ENCODE measurements around the gene DDIAS.
"Not testable (repeated sequence)": the region's sequence is repeated elsewhere in the genome, so short reads cannot be mapped to it uniquely, and the experiment has no call there.

The DDIAS gene

DNA sequence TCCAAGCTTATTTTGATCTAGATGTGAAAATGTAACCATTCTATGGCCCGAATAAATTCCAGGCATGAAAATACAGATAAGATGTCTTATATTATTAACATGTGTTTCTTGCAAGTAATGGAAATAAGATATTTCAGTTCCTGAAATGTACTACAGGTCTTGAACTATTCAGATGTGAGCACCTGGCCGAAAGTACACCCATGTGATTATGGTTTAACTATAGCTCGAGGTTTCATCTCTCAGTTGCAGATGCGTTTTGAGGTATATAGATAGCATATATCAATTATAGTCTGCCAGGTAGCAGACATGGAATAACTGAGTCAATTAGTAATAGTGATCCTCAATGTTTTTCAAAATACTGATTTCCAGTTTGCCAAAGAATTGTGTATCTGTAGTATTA is 68.3 kb downstream of the DDIAS start:
- no peaks in the 10 kb centered on the region for H3K27me3 Mint-ChIP-seq
- H3K4me1 Mint-ChIP-seq: peaks cover 63% of the 10 kb centered on the region
- no peaks in the 10 kb centered on the region for H3K36me3 Mint-ChIP-seq
- H3K9me3 Mint-ChIP-seq: no peaks in the 10 kb centered on the region
- peak overlapping the region; percentile 43 for H3K27ac Mint-ChIP-seq
- H3K4me3 Mint-ChIP-seq: peak overlapping the region; percentile 36

DNA sequence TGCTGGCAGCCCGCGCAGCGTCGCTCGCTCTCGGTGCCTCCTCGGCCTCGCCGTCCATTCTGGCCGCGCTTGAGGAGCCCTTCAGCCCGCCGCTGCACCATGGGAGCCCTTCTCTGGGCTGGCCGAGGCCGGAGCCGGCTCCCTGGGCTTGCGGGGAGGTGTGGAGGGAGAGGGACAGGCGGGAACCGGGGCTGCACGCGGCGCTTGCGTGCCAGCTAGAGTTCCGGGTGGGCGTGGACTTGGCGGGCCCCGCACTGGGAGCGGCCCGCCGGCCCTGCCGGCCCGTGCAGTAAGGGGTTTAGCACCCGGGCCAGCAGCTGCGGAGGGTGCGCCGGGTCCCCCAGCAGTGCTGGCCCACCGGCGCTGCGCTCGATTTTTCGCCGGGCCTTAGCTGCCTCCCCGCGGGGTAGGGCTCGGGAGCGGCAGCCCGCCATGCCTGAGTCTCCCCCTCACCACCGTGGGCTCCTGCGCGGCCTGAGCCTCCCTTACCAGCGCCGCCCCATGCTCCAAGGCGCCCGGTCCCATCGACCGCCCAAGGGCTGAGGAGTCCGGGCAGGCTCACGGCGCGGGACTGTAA is 69.1 kb downstream of the DDIAS start:
- not testable (repeated sequence) for H3K27ac Mint-ChIP-seq, H3K4me3 Mint-ChIP-seq

DNA sequence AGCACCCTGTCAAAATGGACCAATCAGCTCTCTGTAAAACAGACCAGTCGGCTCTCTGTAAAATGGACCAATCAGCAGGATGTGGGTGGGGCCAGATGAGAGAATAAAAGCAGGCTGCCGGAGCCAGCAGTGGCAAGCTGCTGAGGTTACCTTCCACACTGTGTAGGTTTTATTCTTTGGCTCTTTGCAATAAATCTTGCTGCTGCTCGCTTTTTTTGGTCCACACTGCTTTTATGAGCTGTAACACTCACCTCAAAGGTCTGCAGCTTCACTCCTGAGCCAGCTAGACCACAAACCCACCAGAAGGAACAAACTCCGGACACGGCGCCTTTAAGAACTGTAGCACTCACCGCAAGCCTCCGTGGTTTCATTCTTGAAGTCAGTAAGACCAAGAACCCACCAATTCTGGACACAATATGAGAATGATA is 70.0 kb downstream of the DDIAS start:
- H3K4me1 Mint-ChIP-seq: peaks cover 64% of the 10 kb centered on the region
- not testable (repeated sequence) for H3K27me3 Mint-ChIP-seq, H3K9me3 Mint-ChIP-seq, H3K36me3 Mint-ChIP-seq
- H3K27ac Mint-ChIP-seq: peak overlapping the region; percentile 51
- H3K4me3 Mint-ChIP-seq: peak overlapping the region; percentile 84

More for the DNA sequence above, 69.1 kb downstream of the DDIAS start:
- peaks cover 60% of the 10 kb centered on the region for H3K4me1 Mint-ChIP-seq
- not testable (repeated sequence) for H3K9me3 Mint-ChIP-seq, H3K36me3 Mint-ChIP-seq, H3K27me3 Mint-ChIP-seq

DNA sequence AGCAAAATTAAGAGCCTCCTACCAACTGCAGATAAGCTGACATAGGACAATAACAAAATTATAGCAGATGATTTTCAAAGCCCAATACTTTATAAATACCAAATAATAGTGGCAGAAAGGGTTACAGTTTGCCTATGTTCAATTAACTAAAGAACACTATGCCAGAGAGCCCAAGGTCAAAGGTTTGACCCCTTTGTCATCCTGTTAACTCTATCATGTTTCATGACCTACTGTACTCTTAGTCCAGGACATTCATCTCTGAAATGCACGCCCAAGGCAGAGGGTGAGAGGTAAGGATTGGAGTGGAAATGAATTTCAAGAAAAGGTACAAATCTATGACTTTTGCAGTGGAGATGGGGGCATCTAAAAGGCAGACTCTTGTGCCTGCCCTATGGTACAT is 70.6 kb downstream of the DDIAS start:
- Mint-ChIP-seq H3K4me1 (peaks cover 64% of the 10 kb centered on the region), H3K9me3 (no peaks in the 10 kb centered on the region), H3K27me3 (no peaks in the 10 kb centered on the region), H3K36me3 (peaks cover 3% of the 10 kb centered on the region), H3K4me3 (peak overlapping the region; percentile 84), H3K27ac (no peak overlapping the region)

DNA sequence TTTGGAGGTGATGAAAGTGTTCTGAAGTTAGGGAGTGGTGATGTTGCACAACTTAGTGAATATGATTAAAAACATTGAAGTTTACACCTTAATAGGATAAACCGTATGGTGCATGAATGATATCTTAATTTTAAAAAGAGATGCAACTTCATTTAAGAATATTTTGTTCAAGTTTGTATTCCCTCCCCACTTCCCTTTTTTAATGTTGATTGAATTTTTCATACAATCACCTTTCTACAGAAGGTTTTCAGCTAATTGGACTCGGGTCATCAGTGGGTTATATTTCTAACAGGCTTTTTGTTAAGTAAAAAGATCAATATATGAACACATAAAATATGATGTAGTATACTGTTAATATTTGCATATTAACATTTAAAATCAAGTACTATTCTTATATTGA is 72.6 kb downstream of the DDIAS start:
- no peak overlapping the region for H3K27ac Mint-ChIP-seq
- H3K9me3 Mint-ChIP-seq: peaks cover 6% of the 10 kb centered on the region
- H3K27me3 Mint-ChIP-seq: no peaks in the 10 kb centered on the region
- H3K36me3 Mint-ChIP-seq: peaks cover 10% of the 10 kb centered on the region
- H3K4me3 Mint-ChIP-seq: no peak overlapping the region
- H3K4me1 Mint-ChIP-seq: peaks cover 74% of the 10 kb centered on the region

DNA sequence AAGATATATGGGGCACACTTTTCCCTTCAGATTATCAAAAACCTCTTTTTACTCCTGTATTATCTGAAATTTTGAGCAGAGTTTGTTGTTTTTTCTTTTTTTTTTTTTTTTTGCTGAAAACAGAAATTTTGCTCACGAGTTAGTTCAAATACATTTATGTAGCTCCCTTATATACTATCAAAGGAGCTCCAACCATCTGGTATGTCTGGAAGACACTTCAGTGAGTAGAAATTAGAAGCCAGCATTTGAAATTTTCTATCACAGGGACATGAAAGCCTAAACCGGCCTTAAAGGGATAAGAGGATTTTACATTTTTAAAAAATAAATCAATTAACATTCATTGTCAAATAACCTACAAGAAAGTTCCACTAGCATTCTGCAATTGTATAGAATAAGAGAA is 73.3 kb downstream of the DDIAS start:
- H3K9me3 Mint-ChIP-seq: peaks cover 6% of the 10 kb centered on the region
- H3K27ac Mint-ChIP-seq: peak overlapping the region; percentile 62
- no peak overlapping the region for H3K4me3 Mint-ChIP-seq
- peaks cover 72% of the 10 kb centered on the region for H3K4me1 Mint-ChIP-seq
- H3K36me3 Mint-ChIP-seq: peaks cover 10% of the 10 kb centered on the region
- H3K27me3 Mint-ChIP-seq: no peaks in the 10 kb centered on the region

DNA sequence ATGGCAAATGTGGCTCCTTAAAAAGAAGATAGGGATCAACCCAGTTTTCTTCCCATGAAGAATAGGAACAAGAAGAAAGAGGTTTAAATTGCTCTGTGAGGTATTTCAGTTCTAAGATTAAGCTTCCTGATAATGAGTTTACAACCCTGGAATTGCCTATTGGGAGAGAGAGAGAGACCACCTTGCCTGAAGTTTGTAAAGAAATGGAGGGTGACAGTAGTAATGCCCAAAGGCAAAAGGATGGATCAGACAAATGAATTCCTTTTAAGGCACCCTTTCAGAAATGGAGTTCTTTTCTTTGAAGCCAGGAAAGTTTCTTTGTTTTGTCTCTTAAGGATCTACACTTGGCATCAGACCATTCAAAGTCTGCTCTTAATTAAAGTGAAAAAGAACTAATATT is 74.3 kb downstream of the DDIAS start:
- Mint-ChIP-seq H3K36me3 (peaks cover 10% of the 10 kb centered on the region), H3K9me3 (peaks cover 6% of the 10 kb centered on the region), H3K27me3 (no peaks in the 10 kb centered on the region), H3K4me3 (no peak overlapping the region), H3K27ac (no peak overlapping the region), H3K4me1 (peaks cover 75% of the 10 kb centered on the region)

DNA sequence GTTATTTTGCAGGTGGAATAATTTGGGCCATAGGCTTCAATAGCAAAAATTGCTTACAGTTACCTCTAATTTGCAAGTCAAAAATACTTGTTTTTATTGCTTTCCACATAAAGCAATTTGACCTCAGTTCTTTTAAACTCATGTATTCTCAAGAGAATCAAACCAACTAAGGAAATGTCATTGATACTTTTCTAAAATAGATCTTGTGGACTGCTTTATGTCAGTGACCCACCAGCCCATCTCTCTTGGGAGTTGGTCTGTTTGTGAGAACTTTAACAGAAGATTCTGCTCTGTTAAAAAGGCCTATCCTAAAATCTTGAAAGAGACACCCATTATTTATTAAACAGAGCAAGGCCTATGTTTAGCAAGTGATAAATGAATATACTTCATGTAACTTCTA is 75.2 kb downstream of the DDIAS start:
- Mint-ChIP-seq H3K27ac (no peak overlapping the region), H3K4me1 (peaks cover 71% of the 10 kb centered on the region), H3K27me3 (no peaks in the 10 kb centered on the region), H3K4me3 (no peak overlapping the region), H3K9me3 (peaks cover 6% of the 10 kb centered on the region), H3K36me3 (peaks cover 13% of the 10 kb centered on the region)

DNA sequence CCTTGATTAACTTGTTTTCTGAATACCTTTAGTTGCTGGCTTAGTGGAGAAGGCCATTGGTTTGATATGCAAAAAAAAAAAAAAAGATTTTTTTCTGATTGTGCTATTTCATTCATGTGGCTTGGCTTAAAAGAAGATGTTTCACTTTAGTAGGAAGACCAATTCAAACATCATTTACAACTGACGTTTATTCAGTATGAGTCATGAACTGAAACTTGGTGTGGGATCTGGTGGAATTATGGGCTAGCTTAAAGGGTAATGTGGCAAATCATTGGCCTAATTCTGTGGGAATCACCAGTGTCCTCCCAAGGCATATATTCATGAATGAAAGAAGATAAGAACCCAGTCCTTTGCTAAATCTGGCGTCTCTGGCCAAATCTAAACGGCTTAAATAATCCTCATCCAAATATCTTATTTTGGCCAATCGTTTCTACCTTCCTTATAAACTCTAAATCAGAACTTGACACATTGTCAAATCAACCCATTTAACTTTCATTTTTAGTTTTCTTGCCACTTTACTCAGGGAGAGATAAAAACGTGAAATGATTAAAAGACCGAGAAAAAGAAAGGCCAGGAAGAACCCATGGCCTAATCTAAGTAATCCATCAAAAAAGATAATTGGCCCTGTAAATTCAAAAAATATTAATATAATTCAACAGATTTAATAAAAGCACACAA is 77.0 kb downstream of the DDIAS start:
- Mint-ChIP-seq H3K27ac (peak overlapping the region; percentile 73), H3K36me3 (peaks cover 18% of the 10 kb centered on the region), H3K9me3 (peaks cover 6% of the 10 kb centered on the region), H3K4me1 (peaks cover 58% of the 10 kb centered on the region), H3K27me3 (no peaks in the 10 kb centered on the region), H3K4me3 (peak overlapping the region; percentile 57)

DNA sequence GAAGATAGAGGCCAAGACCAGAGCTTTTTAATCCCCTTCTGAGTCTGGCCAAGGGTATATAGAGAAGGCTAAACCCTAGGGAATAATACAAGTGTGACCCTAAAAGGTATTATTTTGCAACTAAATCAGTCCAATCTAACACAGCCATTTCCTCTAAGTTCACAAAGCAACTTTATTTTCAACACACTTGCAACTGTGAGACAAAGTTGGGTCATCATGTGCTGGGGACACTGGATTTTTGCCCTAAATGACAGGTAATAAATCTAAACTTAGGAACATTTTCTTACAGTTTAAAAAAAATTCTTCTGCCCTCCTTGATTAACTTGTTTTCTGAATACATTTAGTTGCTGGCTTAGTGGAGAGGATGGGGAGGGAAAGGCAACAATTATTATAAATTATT is 78.3 kb downstream of the DDIAS start:
- Mint-ChIP-seq H3K27me3 (no peaks in the 10 kb centered on the region), H3K27ac (no peak overlapping the region), H3K4me1 (peaks cover 52% of the 10 kb centered on the region), H3K36me3 (peaks cover 23% of the 10 kb centered on the region), H3K9me3 (peaks cover 6% of the 10 kb centered on the region), H3K4me3 (no peak overlapping the region)

DNA sequence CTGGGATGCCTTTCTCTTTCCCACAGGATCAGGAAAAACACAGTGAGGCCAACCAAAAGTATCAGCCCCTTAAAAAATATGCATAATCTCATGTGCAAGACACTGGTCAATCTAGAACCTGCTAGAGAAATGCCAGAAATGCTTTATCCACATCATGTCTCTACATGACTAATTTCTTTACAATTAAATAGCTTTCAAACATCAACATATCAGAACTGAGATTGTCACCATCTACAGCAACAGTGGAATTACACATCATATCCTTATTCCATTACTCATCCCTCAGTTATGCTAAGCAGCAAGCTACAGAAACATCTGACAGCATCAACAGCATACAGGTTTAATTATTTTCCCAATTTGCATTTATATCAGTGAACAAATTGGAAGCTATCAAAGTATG is 78.8 kb downstream of the DDIAS start:
- Mint-ChIP-seq H3K36me3 (peaks cover 23% of the 10 kb centered on the region), H3K27me3 (no peaks in the 10 kb centered on the region), H3K27ac (peak overlapping the region; percentile 36), H3K4me1 (peaks cover 50% of the 10 kb centered on the region), H3K4me3 (no peak overlapping the region), H3K9me3 (peaks cover 6% of the 10 kb centered on the region)

DNA sequence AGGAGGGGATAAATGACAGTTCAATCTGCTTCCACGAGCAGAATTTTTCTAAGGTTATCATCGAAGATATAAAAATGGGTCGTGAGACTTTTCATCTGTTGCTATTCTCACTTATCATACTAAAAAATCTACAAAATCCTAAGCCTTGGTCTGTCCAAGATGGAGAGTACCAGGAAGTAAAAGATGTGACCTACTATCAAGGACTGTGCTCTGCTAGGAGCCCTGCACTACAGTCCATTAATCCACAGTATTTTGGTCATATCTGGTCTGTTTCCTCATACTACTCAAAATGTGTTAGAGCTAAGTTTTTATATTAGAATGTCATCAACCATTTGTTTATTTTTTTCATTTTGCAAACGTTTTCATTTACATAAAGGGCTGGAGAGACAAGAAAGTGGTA is 79.4 kb downstream of the DDIAS start:
- Mint-ChIP-seq H3K27ac (no peak overlapping the region), H3K4me3 (no peak overlapping the region), H3K4me1 (peaks cover 43% of the 10 kb centered on the region), H3K9me3 (peaks cover 6% of the 10 kb centered on the region), H3K36me3 (peaks cover 23% of the 10 kb centered on the region), H3K27me3 (no peaks in the 10 kb centered on the region)

DNA sequence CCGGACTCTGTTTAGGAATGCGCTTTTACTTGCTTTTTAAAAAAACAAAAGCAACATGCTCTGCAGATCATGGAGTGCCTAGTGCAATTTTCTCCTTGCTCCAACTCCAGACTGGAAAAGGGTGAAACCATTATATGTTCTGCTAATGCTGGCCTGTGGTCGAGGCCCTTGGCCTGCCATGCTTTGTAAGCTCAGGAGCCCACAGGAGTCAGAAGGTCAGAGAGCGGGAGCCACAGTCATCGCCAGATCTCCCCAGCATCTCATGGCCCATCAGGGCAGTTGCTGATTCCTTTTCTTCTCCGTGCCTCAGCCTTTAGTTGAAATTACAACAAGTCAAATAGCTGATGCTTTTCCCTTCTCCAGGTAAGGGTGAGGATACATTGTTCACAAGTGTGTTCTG is 80.3 kb downstream of the DDIAS start:
- H3K4me3 Mint-ChIP-seq: no peak overlapping the region
- H3K9me3 Mint-ChIP-seq: peaks cover 6% of the 10 kb centered on the region
- no peak overlapping the region for H3K27ac Mint-ChIP-seq
- H3K27me3 Mint-ChIP-seq: no peaks in the 10 kb centered on the region
- H3K4me1 Mint-ChIP-seq: peaks cover 36% of the 10 kb centered on the region
- H3K36me3 Mint-ChIP-seq: peaks cover 20% of the 10 kb centered on the region

All from activated naive CD4-positive, alpha-beta T cell treated with anti-CD3 and anti-CD28 coated beads, Interleukin-2, amount 50 U/mL, for 24 hours (primary cell).